Fibroblast of lung (primary cell): ENCODE measurements around the gene NEURL1B. TPM values are rescaled to one million over a fixed set of nuclear protein-coding genes. Genes with fewer than 3 reads are reported as not detected.

Experiments
- DNase-seq, 2 donors: peaks; one replicate each; pipeline versions ENCODE4 v3.0.0 to v3.0.0-alpha.2; 2010; ENCODE audit warnings: low read depth in 2 of 2
- H2AFZ ChIP-seq: 2 replicates; pipeline ENCODE4 v1.5.1; 2012; ENCODE audit warnings: low read length, control low read depth, inconsistent platforms
- H3K27ac ChIP-seq: 2 replicates; pipeline ENCODE4 v1.5.1; 2011; ENCODE audit warnings: low read length, control low read depth; ENCODE audit not compliant: insufficient read depth
- H3K27me3 ChIP-seq: 2 replicates; pipeline ENCODE4 v1.5.1; 2011; ENCODE audit warnings: mild to moderate bottlenecking, low read length; ENCODE audit not compliant: control insufficient read depth, insufficient read depth
- H3K36me3 ChIP-seq: 2 replicates; pipeline ENCODE4 v1.5.1; 2011; ENCODE audit warnings: low read length; ENCODE audit not compliant: control insufficient read depth, insufficient read depth
- H3K4me1 ChIP-seq: 2 replicates; pipeline ENCODE4 v1.5.1; 2011; ENCODE audit warnings: low read length; ENCODE audit not compliant: control insufficient read depth, insufficient read depth; ENCODE audit errors: extremely low read depth
- H3K4me2 ChIP-seq: 2 replicates; pipeline ENCODE4 v1.5.1; 2011; ENCODE audit warnings: low read length, control low read depth; ENCODE audit not compliant: insufficient read depth; ENCODE audit errors: extremely low read depth
- H3K4me3 ChIP-seq, 4 experiments: fragments of 200-600 bp in 1 of 4; sonication (generic) in 1 of 4; replicated peaks in 1 of 4; 2 replicates each; pipeline ENCODE4 v1.5.1; 2011 to 2016; ENCODE audit warnings: low read length in 4 of 4, low read depth in 3 of 4, mild to moderate bottlenecking in 3 of 4, control low read depth in 2 of 4, inconsistent platforms in 1 of 4, mixed read lengths in 1 of 4; ENCODE audit not compliant: insufficient read depth in 1 of 4; ENCODE audit errors: control extremely low read depth in 1 of 4
- H3K79me2 ChIP-seq: 2 replicates; pipeline ENCODE4 v1.5.1; 2012; ENCODE audit warnings: mild to moderate bottlenecking, low read length, inconsistent platforms; ENCODE audit not compliant: control insufficient read depth, insufficient read depth
- H3K9ac ChIP-seq: 2 replicates; pipeline ENCODE4 v1.5.1; 2011; ENCODE audit warnings: mild to moderate bottlenecking, low read length, control low read depth; ENCODE audit not compliant: insufficient read depth
- H3K9me3 ChIP-seq: 2 replicates; pipeline ENCODE4 v1.5.1; 2012; ENCODE audit warnings: low read depth, low read length; ENCODE audit not compliant: control insufficient read depth, insufficient read depth
- H4K20me1 ChIP-seq: 2 replicates; pipeline ENCODE4 v1.5.1; 2011; ENCODE audit warnings: low read length; ENCODE audit not compliant: control insufficient read depth, insufficient read depth; ENCODE audit errors: extremely low read depth
- CTCF ChIP-seq, 2 donors: IDR thresholded peaks in 1 of 2; conservative IDR thresholded peaks in 1 of 2; 1 replicate in 1 of 2; 2 replicates in 1 of 2; pipeline ENCODE4 v1.5.1; 2011 to 2012; ENCODE audit warnings: low read length in 2 of 2, control low read depth in 1 of 2, inconsistent platforms in 1 of 2, low read depth in 1 of 2, mild to moderate bottlenecking in 1 of 2
- EZH2 ChIP-seq: IDR thresholded peaks from 2 replicates; pipeline ENCODE4 v1.5.1; 2012; ENCODE audit warnings: low read length, control low read depth, mild to moderate bottlenecking; ENCODE audit errors: missing control alignments
- polyA plus RNA-seq, 2 donors: library from polyadenylated mRNA; depleted of rRNA in 1 of 2; stranded (reverse) in 1 of 2; unstranded in 1 of 2; fragments of >200 nt; gene quantifications; 2 replicates each; pipeline ENCODE4 v1.2.1, GENCODE V29; 2011 to 2012; ENCODE audit warnings: missing spikeins in 1 of 2
- total RNA-seq: library from RNA; depleted of rRNA; stranded (reverse); fragments of >200 nt; gene quantifications from 2 replicates; pipeline ENCODE4 v1.2.1, GENCODE V29; 2014

Gene NEURL1B
- total and polyA plus RNA-seq, 2 donors (not counting 1 experiment from before 2014, with no cell fraction given) = 5.0 to 6.1 TPM

DNA sequence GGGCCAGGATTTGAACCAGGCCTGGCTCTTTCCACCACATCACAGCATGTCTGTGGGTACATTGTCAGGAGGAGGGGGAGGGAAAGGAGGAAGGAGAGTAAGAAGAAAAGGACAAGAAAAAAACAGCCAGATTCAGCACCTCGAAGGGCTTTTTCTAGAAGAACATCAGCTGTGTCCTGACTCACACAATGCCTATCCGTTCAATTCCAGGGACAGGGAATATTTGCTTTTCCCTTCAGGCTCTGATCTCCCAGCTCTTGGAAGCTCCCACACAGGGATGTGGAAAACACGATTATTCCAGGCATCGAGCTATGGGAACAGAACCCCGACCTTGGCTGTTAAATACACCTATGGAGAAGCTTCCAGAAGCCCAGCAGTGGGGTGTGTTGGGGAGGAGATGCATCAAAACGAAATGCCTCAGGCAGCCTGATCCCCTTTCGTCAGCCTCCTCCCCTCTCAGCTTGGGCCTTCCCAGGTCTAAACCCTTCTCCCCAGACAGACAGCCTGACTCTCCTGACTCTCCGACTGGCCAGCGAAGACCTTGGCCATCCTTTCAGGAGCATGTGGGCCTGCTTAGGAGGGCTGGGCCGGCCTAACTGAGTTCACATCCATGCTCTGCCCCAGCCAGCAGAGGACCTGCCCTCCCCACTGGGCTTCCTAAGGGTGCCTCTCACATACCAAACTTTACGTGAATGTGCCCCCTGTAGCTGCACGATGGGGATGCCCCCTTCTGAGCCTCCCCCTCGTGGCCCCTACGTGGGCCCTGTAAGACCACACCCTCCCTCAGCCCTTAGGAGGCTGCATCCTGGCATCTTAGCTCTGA, 54.4 kb downstream of the NEURL1B start:
- Histone ChIP-seq H2AFZ (peak overlapping the region; percentile 1), H3K27me3 (peaks cover 5% of the 10 kb centered on the region), H3K27ac (no peak overlapping the region), H3K36me3 (no peaks in the 10 kb centered on the region), H3K79me2 (no peaks in the 10 kb centered on the region), H3K4me2 (no peak overlapping the region), H3K9ac (no peak overlapping the region), H3K4me3 (no peak overlapping the region), H4K20me1 (no peaks in the 10 kb centered on the region), H3K4me1 (peaks cover 10% of the 10 kb centered on the region), H3K9me3 (no peaks in the 10 kb centered on the region)
- TF ChIP-seq EZH2 (no peak), CTCF (conservative IDR thresholded peaks at IDR 0.05 in 1 of 2, IDR thresholded peaks at IDR 0.05 in 1 of 2; ENCODE audit: low read depth in 1 of 2, low read length in 2 of 2) (no peak)
- DNase-seq = no peak

- TF ChIP-seq EZH2 = no peak
- TF ChIP-seq CTCF (conservative IDR thresholded peaks at IDR 0.05 in 1 of 2, IDR thresholded peaks at IDR 0.05 in 1 of 2; ENCODE audit: low read depth in 1 of 2, low read length in 2 of 2) = no peak
- Histone ChIP-seq H3K36me3 (no peaks in the 10 kb centered on the region), H3K79me2 (no peaks in the 10 kb centered on the region), H4K20me1 (no peaks in the 10 kb centered on the region), H3K4me2 (peak overlapping the region; percentile 95), H3K27ac (no peak overlapping the region), H3K27me3 (peaks cover 7% of the 10 kb centered on the region), H3K4me3 (peak overlapping the region in 1 of 4 experiments; percentile 69), H3K9me3 (no peaks in the 10 kb centered on the region), H2AFZ (peak overlapping the region; percentile 99), H3K4me1 (peaks cover 10% of the 10 kb centered on the region), H3K9ac (peak overlapping the region; percentile 16)
- peak in 1 of 2 donors; percentile 25 for DNase-seq
These were observed 55.2 kb downstream of the NEURL1B start for GRCh38 chr5:172696171-172696849.
